ENCODE data around the gene NRP2.

NRP2 gene

GRCh38 chr2:205700331-205701132 is 18.2 kb downstream of the NRP2 start:
- no peak for TF ChIP-seq CTCF (conservative IDR thresholded peaks at IDR 0.05; ENCODE audit: low read depth, low read length)
- Histone ChIP-seq H3K27me3 (ENCODE audit: insufficient read depth, low read depth) (no peaks in the 10 kb centered on the region), H3K36me3 (ENCODE audit: insufficient read depth) (no peaks in the 10 kb centered on the region), H4K20me1 (ENCODE audit: insufficient read depth) (no peaks in the 10 kb centered on the region), H2AFZ (ENCODE audit: low read depth) (no peak overlapping the region), H3K9ac (no peak overlapping the region), H3K27ac (no peak overlapping the region), H3K4me3 (IDR thresholded peaks at IDR 0.05; ENCODE audit: insufficient read depth, low read depth, low read length) (no peak overlapping the region), H3K4me1 (ENCODE audit: low read depth, poor library complexity, severe bottlenecking) (no peaks in the 10 kb centered on the region), H3K4me2 (no peak overlapping the region), H3K79me2 (ENCODE audit: insufficient read depth, low read depth) (no peaks in the 10 kb centered on the region)

- no peaks in the 10 kb centered on the region for H4K20me1 ChIP-seq (ENCODE audit: insufficient read depth)
- no peaks in the 10 kb centered on the region for H3K4me1 ChIP-seq (ENCODE audit: low read depth, poor library complexity, severe bottlenecking)
- no peaks in the 10 kb centered on the region for H3K79me2 ChIP-seq (ENCODE audit: insufficient read depth, low read depth)
- no peak overlapping the region for H3K4me3 ChIP-seq (IDR thresholded peaks at IDR 0.05; ENCODE audit: insufficient read depth, low read depth, low read length)
- TF ChIP-seq CTCF (conservative IDR thresholded peaks at IDR 0.05; ENCODE audit: low read depth, low read length): no peak
- H3K27ac ChIP-seq: no peak overlapping the region
- no peak overlapping the region for H2AFZ ChIP-seq (ENCODE audit: low read depth)
- no peak overlapping the region for H3K4me2 ChIP-seq
- no peaks in the 10 kb centered on the region for H3K27me3 ChIP-seq (ENCODE audit: insufficient read depth, low read depth)
- H3K9ac ChIP-seq: no peak overlapping the region
- no peaks in the 10 kb centered on the region for H3K36me3 ChIP-seq (ENCODE audit: insufficient read depth)
Measured at GRCh38 chr2:205701509-205701908, 19.2 kb downstream of the NRP2 start.

GRCh38 chr2:205702576-205702975 is 20.3 kb downstream of the NRP2 start:
- no peak for TF ChIP-seq CTCF (conservative IDR thresholded peaks at IDR 0.05; ENCODE audit: low read depth, low read length)
- H3K9ac ChIP-seq: no peak overlapping the region
- H3K27me3 ChIP-seq (ENCODE audit: insufficient read depth, low read depth): no peaks in the 10 kb centered on the region
- no peaks in the 10 kb centered on the region for H3K36me3 ChIP-seq (ENCODE audit: insufficient read depth)
- H3K4me1 ChIP-seq (ENCODE audit: low read depth, poor library complexity, severe bottlenecking): no peaks in the 10 kb centered on the region
- no peaks in the 10 kb centered on the region for H3K79me2 ChIP-seq (ENCODE audit: insufficient read depth, low read depth)
- no peaks in the 10 kb centered on the region for H4K20me1 ChIP-seq (ENCODE audit: insufficient read depth)
- no peak overlapping the region for H3K27ac ChIP-seq
- no peak overlapping the region for H2AFZ ChIP-seq (ENCODE audit: low read depth)
- no peak overlapping the region for H3K4me3 ChIP-seq (IDR thresholded peaks at IDR 0.05; ENCODE audit: insufficient read depth, low read depth, low read length)
- H3K4me2 ChIP-seq: no peak overlapping the region

GRCh38 chr2:205703471-205704126 is 21.3 kb downstream of the NRP2 start:
- Histone ChIP-seq H3K4me3 (IDR thresholded peaks at IDR 0.05; ENCODE audit: insufficient read depth, low read depth, low read length) (no peak overlapping the region), H4K20me1 (ENCODE audit: insufficient read depth) (no peaks in the 10 kb centered on the region), H3K27me3 (ENCODE audit: insufficient read depth, low read depth) (no peaks in the 10 kb centered on the region), H2AFZ (ENCODE audit: low read depth) (no peak overlapping the region), H3K4me1 (ENCODE audit: low read depth, poor library complexity, severe bottlenecking) (no peaks in the 10 kb centered on the region), H3K9ac (no peak overlapping the region), H3K36me3 (ENCODE audit: insufficient read depth) (no peaks in the 10 kb centered on the region), H3K27ac (no peak overlapping the region), H3K79me2 (ENCODE audit: insufficient read depth, low read depth) (no peaks in the 10 kb centered on the region), H3K4me2 (no peak overlapping the region)
- TF ChIP-seq CTCF (conservative IDR thresholded peaks at IDR 0.05; ENCODE audit: low read depth, low read length): no peak

Data from KMS-11 (cell line).